K562 (cell line): ENCODE measurements around the gene SEH1L. TPM values are rescaled to one million over a fixed set of nuclear protein-coding genes. Genes with fewer than 3 reads are reported as not detected.

Experiments
- FOSL1 ChIP-seq: fragments of 200-800 bp; sonication (Bioruptor generic); conservative IDR thresholded peaks from 2 replicates; pipeline ENCODE4 v1.6.1; 2016; ENCODE audit warnings: missing genetic modification characterization, missing compliant biosample characterization
- GABPA ChIP-seq: fragments of 200-800 bp; sonication (Bioruptor generic); conservative IDR thresholded peaks from 2 replicates; pipeline ENCODE4 v1.6.1; 2016; ENCODE audit warnings: low read depth, missing genetic modification characterization, missing compliant biosample characterization
- HMGN3 ChIP-seq: IDR thresholded peaks from 2 replicates; pipeline ENCODE4 v1.6.1; 2011; ENCODE audit warnings: borderline replicate concordance, low read depth, mild to moderate bottlenecking, mixed read lengths, low read length; ENCODE audit not compliant: insufficient read length; ENCODE audit errors: extremely low read depth
- NONO ChIP-seq, 2 experiments: fragments of 200-400 bp in 1 of 2; fragments of 450-650 bp in 1 of 2; formaldehyde crosslinking in 1 of 2; IDR thresholded peaks; 2 replicates each; pipeline ENCODE4 v1.6.1; 2017; ENCODE audit warnings: low read depth in 2 of 2, mild to moderate bottlenecking in 2 of 2, moderate library complexity in 2 of 2, low read length in 1 of 2
- TEAD1 ChIP-seq, 2 experiments: fragments of 450-650 bp in 1 of 2; sonication (generic) in 1 of 2; formaldehyde crosslinking; IDR thresholded peaks; 2 replicates each; pipeline versions ENCODE4 v1.4.0 to v1.8.0; 2020 to 2022; ENCODE audit warnings: mild to moderate bottlenecking in 2 of 2, missing genetic modification reagents in 1 of 2
- XRCC5 ChIP-seq: fragments of 200-400 bp; formaldehyde crosslinking; IDR thresholded peaks from 2 replicates; pipeline ENCODE4 v1.6.1; 2017; ENCODE audit warnings: low read depth, mild to moderate bottlenecking, low read length
- ZNF507 ChIP-seq: conservative IDR thresholded peaks from 2 replicates; pipeline ENCODE4 v1.6.1; 2017; ENCODE audit warnings: missing genetic modification characterization, missing compliant biosample characterization
- polyA plus RNA-seq, 8 experiments: library from polyadenylated mRNA; depleted of rRNA in 4 of 8; stranded (reverse) in 5 of 8; unstranded in 3 of 8; fragments of >200 nt; fragmentation: Nextera tagmentation in 2 of 8; fragmentation: Illumina TruSeq in 1 of 8; extraction: Ambion mirVana in 2 of 8; extraction: Trizol in 1 of 8; gene quantifications; 2 replicates each; pipeline versions ENCODE4 v1.2.1 to v1.2.3, GENCODE V29; 2011 to 2014; ENCODE audit warnings: inconsistent platforms in 1 of 8, missing spikeins in 1 of 8
- total RNA-seq, 7 experiments: library from RNA; depleted of rRNA in 6 of 7; stranded (reverse); fragments of >200 nt in 6 of 7; fragmentation: Illumina TruSeq in 2 of 7; extraction: Trizol in 2 of 7; gene quantifications; 2 replicates each; pipeline versions ENCODE4 v1.2.1 to v1.2.3, GENCODE V29; 2011 to 2021; ENCODE audit warnings: low replicate concordance in 1 of 7
- TF ChIP-seq, protein P1 (sequence below): fragments of 200-600 bp; sonication (generic); IDR thresholded peaks from one replicate; pipeline ENCODE4 v1.6.1; 2012; ENCODE audit warnings: mild to moderate bottlenecking, low read depth, low read length, inconsistent platforms
- TF ChIP-seq, protein P2 (sequence below): sonication (generic); formaldehyde crosslinking; IDR thresholded peaks from 2 replicates; pipeline ENCODE4 v1.8.0; 2022; ENCODE audit warnings: mild to moderate bottlenecking, missing genetic modification reagents

SEH1L gene
- total and polyA plus RNA-seq, 9 of the 15 experiments (the other 6 are each of a cell fraction or from before 2014, with no cell fraction given): 62.2 to 180 (median 108) TPM

DNA sequence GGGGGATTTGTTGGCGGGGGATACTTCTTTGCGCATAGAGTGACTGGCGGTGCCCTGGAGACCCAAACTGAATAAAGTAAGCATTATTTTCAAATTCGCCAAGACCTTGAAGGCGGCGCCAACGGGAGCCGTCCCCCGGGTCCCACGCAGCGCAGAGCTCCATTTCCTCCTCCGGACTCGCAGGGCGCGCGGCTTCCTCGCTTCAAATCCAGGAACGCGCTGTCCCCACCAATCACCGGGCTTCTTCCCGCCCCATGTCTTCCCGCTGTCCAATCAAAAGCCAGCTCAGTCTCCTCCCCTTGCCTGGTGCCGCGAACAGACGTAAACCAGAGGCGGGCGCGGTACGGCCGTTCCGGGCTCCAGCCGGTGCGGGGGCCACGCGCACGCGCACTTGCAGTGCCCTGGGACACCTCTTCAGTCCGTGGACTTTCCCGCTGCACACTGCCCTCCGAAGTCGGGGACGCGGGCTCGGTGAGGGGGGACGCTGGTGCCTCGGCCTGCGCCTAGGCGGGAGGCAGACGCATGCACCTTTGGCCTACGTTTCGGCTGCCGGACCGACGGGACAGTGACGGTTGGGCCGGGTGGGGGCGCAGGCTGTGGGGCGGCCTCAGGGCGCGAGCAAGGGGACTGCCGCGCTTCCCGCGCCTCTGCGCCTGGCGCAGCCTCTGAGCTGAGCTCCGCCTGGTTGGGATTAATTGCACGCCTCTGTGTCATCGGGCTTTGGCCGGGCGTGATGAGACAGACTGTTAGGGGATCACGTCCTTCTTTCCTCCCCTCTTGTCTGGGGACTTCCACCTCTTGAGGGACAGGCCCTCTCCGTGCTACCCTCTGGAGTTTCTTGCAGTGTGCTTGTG, 43.4 kb downstream of the SEH1L start, which contains the start of gene CEP192 (continued):
- TF ChIP-seq XRCC5: 0 out of 2 replicates have a peak, but pooled peaks have one; percentile 37
- TF ChIP-seq FOSL1 (tag): peak; percentile 46
- no peak for TF ChIP-seq ZNF507 (tag)
- TF ChIP-seq GABPA (tag): peak; percentile 51
- TF ChIP-seq, protein P1, sequence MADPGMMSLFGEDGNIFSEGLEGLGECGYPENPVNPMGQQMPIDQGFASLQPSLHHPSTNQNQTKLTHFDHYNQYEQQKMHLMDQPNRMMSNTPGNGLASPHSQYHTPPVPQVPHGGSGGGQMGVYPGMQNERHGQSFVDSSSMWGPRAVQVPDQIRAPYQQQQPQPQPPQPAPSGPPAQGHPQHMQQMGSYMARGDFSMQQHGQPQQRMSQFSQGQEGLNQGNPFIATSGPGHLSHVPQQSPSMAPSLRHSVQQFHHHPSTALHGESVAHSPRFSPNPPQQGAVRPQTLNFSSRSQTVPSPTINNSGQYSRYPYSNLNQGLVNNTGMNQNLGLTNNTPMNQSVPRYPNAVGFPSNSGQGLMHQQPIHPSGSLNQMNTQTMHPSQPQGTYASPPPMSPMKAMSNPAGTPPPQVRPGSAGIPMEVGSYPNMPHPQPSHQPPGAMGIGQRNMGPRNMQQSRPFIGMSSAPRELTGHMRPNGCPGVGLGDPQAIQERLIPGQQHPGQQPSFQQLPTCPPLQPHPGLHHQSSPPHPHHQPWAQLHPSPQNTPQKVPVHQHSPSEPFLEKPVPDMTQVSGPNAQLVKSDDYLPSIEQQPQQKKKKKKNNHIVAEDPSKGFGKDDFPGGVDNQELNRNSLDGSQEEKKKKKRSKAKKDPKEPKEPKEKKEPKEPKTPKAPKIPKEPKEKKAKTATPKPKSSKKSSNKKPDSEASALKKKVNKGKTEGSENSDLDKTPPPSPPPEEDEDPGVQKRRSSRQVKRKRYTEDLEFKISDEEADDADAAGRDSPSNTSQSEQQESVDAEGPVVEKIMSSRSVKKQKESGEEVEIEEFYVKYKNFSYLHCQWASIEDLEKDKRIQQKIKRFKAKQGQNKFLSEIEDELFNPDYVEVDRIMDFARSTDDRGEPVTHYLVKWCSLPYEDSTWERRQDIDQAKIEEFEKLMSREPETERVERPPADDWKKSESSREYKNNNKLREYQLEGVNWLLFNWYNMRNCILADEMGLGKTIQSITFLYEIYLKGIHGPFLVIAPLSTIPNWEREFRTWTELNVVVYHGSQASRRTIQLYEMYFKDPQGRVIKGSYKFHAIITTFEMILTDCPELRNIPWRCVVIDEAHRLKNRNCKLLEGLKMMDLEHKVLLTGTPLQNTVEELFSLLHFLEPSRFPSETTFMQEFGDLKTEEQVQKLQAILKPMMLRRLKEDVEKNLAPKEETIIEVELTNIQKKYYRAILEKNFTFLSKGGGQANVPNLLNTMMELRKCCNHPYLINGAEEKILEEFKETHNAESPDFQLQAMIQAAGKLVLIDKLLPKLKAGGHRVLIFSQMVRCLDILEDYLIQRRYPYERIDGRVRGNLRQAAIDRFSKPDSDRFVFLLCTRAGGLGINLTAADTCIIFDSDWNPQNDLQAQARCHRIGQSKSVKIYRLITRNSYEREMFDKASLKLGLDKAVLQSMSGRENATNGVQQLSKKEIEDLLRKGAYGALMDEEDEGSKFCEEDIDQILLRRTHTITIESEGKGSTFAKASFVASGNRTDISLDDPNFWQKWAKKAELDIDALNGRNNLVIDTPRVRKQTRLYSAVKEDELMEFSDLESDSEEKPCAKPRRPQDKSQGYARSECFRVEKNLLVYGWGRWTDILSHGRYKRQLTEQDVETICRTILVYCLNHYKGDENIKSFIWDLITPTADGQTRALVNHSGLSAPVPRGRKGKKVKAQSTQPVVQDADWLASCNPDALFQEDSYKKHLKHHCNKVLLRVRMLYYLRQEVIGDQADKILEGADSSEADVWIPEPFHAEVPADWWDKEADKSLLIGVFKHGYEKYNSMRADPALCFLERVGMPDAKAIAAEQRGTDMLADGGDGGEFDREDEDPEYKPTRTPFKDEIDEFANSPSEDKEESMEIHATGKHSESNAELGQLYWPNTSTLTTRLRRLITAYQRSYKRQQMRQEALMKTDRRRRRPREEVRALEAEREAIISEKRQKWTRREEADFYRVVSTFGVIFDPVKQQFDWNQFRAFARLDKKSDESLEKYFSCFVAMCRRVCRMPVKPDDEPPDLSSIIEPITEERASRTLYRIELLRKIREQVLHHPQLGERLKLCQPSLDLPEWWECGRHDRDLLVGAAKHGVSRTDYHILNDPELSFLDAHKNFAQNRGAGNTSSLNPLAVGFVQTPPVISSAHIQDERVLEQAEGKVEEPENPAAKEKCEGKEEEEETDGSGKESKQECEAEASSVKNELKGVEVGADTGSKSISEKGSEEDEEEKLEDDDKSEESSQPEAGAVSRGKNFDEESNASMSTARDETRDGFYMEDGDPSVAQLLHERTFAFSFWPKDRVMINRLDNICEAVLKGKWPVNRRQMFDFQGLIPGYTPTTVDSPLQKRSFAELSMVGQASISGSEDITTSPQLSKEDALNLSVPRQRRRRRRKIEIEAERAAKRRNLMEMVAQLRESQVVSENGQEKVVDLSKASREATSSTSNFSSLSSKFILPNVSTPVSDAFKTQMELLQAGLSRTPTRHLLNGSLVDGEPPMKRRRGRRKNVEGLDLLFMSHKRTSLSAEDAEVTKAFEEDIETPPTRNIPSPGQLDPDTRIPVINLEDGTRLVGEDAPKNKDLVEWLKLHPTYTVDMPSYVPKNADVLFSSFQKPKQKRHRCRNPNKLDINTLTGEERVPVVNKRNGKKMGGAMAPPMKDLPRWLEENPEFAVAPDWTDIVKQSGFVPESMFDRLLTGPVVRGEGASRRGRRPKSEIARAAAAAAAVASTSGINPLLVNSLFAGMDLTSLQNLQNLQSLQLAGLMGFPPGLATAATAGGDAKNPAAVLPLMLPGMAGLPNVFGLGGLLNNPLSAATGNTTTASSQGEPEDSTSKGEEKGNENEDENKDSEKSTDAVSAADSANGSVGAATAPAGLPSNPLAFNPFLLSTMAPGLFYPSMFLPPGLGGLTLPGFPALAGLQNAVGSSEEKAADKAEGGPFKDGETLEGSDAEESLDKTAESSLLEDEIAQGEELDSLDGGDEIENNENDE: no peak
- peak; percentile 19 to 77; a peak in 2 of 4 replicates for TF ChIP-seq NONO (IDR thresholded peaks at IDR 0.05; ENCODE audit: low read depth in 2 of 2, low read length in 1 of 2)
- peak; percentile 77 for TF ChIP-seq HMGN3
- TF ChIP-seq, protein P2, sequence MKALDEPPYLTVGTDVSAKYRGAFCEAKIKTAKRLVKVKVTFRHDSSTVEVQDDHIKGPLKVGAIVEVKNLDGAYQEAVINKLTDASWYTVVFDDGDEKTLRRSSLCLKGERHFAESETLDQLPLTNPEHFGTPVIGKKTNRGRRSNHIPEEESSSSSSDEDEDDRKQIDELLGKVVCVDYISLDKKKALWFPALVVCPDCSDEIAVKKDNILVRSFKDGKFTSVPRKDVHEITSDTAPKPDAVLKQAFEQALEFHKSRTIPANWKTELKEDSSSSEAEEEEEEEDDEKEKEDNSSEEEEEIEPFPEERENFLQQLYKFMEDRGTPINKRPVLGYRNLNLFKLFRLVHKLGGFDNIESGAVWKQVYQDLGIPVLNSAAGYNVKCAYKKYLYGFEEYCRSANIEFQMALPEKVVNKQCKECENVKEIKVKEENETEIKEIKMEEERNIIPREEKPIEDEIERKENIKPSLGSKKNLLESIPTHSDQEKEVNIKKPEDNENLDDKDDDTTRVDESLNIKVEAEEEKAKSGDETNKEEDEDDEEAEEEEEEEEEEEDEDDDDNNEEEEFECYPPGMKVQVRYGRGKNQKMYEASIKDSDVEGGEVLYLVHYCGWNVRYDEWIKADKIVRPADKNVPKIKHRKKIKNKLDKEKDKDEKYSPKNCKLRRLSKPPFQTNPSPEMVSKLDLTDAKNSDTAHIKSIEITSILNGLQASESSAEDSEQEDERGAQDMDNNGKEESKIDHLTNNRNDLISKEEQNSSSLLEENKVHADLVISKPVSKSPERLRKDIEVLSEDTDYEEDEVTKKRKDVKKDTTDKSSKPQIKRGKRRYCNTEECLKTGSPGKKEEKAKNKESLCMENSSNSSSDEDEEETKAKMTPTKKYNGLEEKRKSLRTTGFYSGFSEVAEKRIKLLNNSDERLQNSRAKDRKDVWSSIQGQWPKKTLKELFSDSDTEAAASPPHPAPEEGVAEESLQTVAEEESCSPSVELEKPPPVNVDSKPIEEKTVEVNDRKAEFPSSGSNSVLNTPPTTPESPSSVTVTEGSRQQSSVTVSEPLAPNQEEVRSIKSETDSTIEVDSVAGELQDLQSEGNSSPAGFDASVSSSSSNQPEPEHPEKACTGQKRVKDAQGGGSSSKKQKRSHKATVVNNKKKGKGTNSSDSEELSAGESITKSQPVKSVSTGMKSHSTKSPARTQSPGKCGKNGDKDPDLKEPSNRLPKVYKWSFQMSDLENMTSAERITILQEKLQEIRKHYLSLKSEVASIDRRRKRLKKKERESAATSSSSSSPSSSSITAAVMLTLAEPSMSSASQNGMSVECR (CRISPR knock-in tag): peak; percentile 89
- peak in 1 of 2 experiments; percentile 63; a peak in 2 of 4 replicates for TF ChIP-seq TEAD1 (CRISPR knock-in tag; IDR thresholded peaks at IDR 0.05)
